ENCODE measurements around the gene LSM12.
"Not testable (repeated sequence)": the region's sequence is repeated elsewhere in the genome, so short reads cannot be mapped to it uniquely, and the experiment has no call there.

Gene LSM12

GRCh38 chr17:44076716-44077594 lies 10.5 kb upstream of the LSM12 start:
- no peak for DNase-seq (ENCODE audit: low spot score)

- no peak for DNase-seq (ENCODE audit: low spot score)
Measured at GRCh38 chr17:44075598-44076293, 9.3 kb upstream of the LSM12 start.

GRCh38 chr17:44074911-44075285 lies 8.4 kb upstream of the LSM12 start:
- DNase-seq (ENCODE audit: low spot score): no peak

GRCh38 chr17:44074231-44074910 lies 7.9 kb upstream of the LSM12 start:
- DNase-seq (ENCODE audit: low spot score): no peak

- DNase-seq (ENCODE audit: low spot score): no peak
Measured at GRCh38 chr17:44071772-44072171, 5.3 kb upstream of the LSM12 start.

GRCh38 chr17:44071198-44071520 lies 4.7 kb upstream of the LSM12 start:
- DNase-seq (ENCODE audit: low spot score): no peak

- peak; percentile 100 for DNase-seq (ENCODE audit: low spot score)
Measured at GRCh38 chr17:44070455-44071197, 4.2 kb upstream of the LSM12 start, which contains the start of gene G6PC3. Gene G6PC3 (plus strand): TSS chr17:44070735. CDS start chr17:44070966, 231 bp downstream.

- DNase-seq (ENCODE audit: low spot score): peak; percentile 42
Measured at GRCh38 chr17:44069974-44070454, 3.5 kb upstream of the LSM12 start.

GRCh38 chr17:44067545-44067940 lies 1.1 kb upstream of the LSM12 start:
- DNase-seq (ENCODE audit: low spot score): no peak

- no peak for DNase-seq (ENCODE audit: low spot score)
Measured at GRCh38 chr17:44065668-44066203, 735 bp downstream of the LSM12 start.

GRCh38 chr17:44063704-44064639 lies 2.5 kb downstream of the LSM12 start:
- no peak for DNase-seq (ENCODE audit: low spot score)

GRCh38 chr17:44062871-44063270 lies 3.6 kb downstream of the LSM12 start:
- DNase-seq (ENCODE audit: low spot score): no peak

- DNase-seq (ENCODE audit: low spot score): no peak
Measured at GRCh38 chr17:44061446-44061845, 5.0 kb downstream of the LSM12 start.

- no peak for DNase-seq (ENCODE audit: low spot score)
Measured at GRCh38 chr17:44059101-44059892, 7.2 kb downstream of the LSM12 start.

- no peak for DNase-seq (ENCODE audit: low spot score)
Measured at GRCh38 chr17:44053125-44053872, 13.2 kb downstream of the LSM12 start.

- DNase-seq (ENCODE audit: low spot score): no peak
Measured at GRCh38 chr17:44049294-44050060, 17.0 kb downstream of the LSM12 start.

GRCh38 chr17:44046893-44047292 lies 19.6 kb downstream of the LSM12 start:
- DNase-seq (ENCODE audit: low spot score): not testable (repeated sequence)

GRCh38 chr17:44045486-44045885 lies 21.0 kb downstream of the LSM12 start:
- no peak for DNase-seq (ENCODE audit: low spot score)
